Gastrocnemius medialis (tissue), 4 donors: ENCODE results near the gene KCTD18. TPM values are rescaled to one million over a fixed set of nuclear protein-coding genes. Genes with fewer than 3 reads are reported as not detected.

Source experiments
- ATAC-seq, 2 donors: fragments of 150-250 bp; one replicate each; pipeline ENCODE4 v1.9.1; 2016
- DNase-seq, 2 donors: peaks; one replicate each; pipeline ENCODE4 v3.0.0-alpha.2; 2019
- H3K27ac ChIP-seq, 4 donors: fragments of 200-600 bp; sonication (generic); 1 replicate in 1 of 4; 2 replicates in 3 of 4; pipeline ENCODE4 v1.5.1; 2016 to 2018; ENCODE audit warnings: mild to moderate bottlenecking in 2 of 4, moderate library complexity in 1 of 4
- H3K27me3 ChIP-seq, 3 donors: fragments of 200-600 bp; sonication (generic) in 2 of 3; 1 replicate in 1 of 3; 2 replicates in 2 of 3; pipeline versions ENCODE4 v1.5.1 to v1.6.0; 2016 to 2019; ENCODE audit warnings: mild to moderate bottlenecking in 1 of 3, moderate library complexity in 1 of 3
- H3K36me3 ChIP-seq, 2 donors: fragments of 200-600 bp; sonication (generic) in 1 of 2; one replicate each; pipeline ENCODE4 v1.5.1; 2017 to 2018
- H3K4me1 ChIP-seq, 2 donors: fragments of 200-600 bp; sonication (generic) in 1 of 2; one replicate each; pipeline ENCODE4 v1.5.1; 2016 to 2017; ENCODE audit warnings: mild to moderate bottlenecking in 2 of 2
- H3K4me3 ChIP-seq, 4 donors: fragments of 200-600 bp; sonication (generic) in 3 of 4; 1 replicate in 1 of 4; 2 replicates in 3 of 4; pipeline ENCODE4 v1.5.1; 2016 to 2019; ENCODE audit warnings: mild to moderate bottlenecking in 2 of 4
- H3K9me3 ChIP-seq, 3 donors: fragments of 200-600 bp; sonication (generic) in 2 of 3; 1 replicate in 1 of 3; 2 replicates in 2 of 3; pipeline ENCODE4 v1.5.1; 2016 to 2019
- CTCF ChIP-seq, 5 experiments: fragments of 450-650 bp in 3 of 5; fragments of 200-600 bp in 2 of 5; sonication (generic) in 2 of 5; IDR thresholded peaks in 4 of 5; conservative IDR thresholded peaks in 1 of 5; 1 replicate in 4 of 5; 2 replicates in 1 of 5; pipeline ENCODE4 v1.5.1; 2016 to 2019; ENCODE audit warnings: antibody characterized with exemption in 5 of 5, mild to moderate bottlenecking in 3 of 5, moderate library complexity in 3 of 5
- POLR2A ChIP-seq, 2 donors: fragments of 450-650 bp; IDR thresholded peaks; one replicate each; pipeline ENCODE4 v1.6.1; 2017; ENCODE audit warnings: antibody characterized with exemption in 2 of 2, mild to moderate bottlenecking in 2 of 2, moderate library complexity in 2 of 2
- in situ Hi-C, 4 donors: fragments of 200-750 bp; cut with MboI; loops; one replicate each; pipeline versions ENCODE4 v1.15.0 to v1.8.0; 2017; ENCODE audit warnings: low sequenced_read_pairs in 4 of 4
- intact Hi-C: fragments of 100-400 bp; cut with DNase I; formaldehyde crosslinking; loops from one replicate; pipeline ENCODE4 v1.15.1; 2023; ENCODE audit warnings: low total_unique reads
- total RNA-seq, 4 donors: library from RNA; depleted of rRNA; stranded (reverse); fragments of >200 nt; gene quantifications; one replicate each; pipeline versions ENCODE4 v1.1.0 to v1.2.3, GENCODE V29; 2016

The KCTD18 gene
- total RNA-seq, 4 donors from 2014 or later = 16.6 to 20.1 (median 19.6) TPM

- Histone ChIP-seq H3K27ac (no peak overlapping the region), H3K36me3 (no peaks in the 10 kb centered on the region), H3K9me3 (no peaks in the 10 kb centered on the region), H3K4me3 (no peak overlapping the region), H3K4me1 (no peaks in the 10 kb centered on the region), H3K27me3 (no peaks in the 10 kb centered on the region)
- DNase-seq (no peak), ATAC-seq (no peak)
- TF ChIP-seq CTCF (IDR thresholded peaks at IDR 0.05 in 4 of 5, conservative IDR thresholded peaks at IDR 0.05 in 1 of 5) (no peak), POLR2A (IDR thresholded peaks at IDR 0.05) (no peak)
- in situ Hi-C loops (no loop called here), intact Hi-C loops (no loop called here)
Measured at GRCh38 chr2:200533754-200534153, 23.9 kb upstream of the KCTD18 start.

- peaks cover 11 to 14% of the 10 kb centered on the region in 2 donors for H3K4me1 ChIP-seq
- DNase-seq = no peak
- intact Hi-C loops (no loop called here), in situ Hi-C loops (no loop called here)
- no peaks in the 10 kb centered on the region for H3K27me3 ChIP-seq
- no peak overlapping the region for H3K27ac ChIP-seq
- ATAC-seq = no peak
- H3K9me3 ChIP-seq = no peaks in the 10 kb centered on the region
- H3K36me3 ChIP-seq = no peaks in the 10 kb centered on the region
- no peak overlapping the region for H3K4me3 ChIP-seq
- TF ChIP-seq POLR2A (IDR thresholded peaks at IDR 0.05) (no peak), CTCF (IDR thresholded peaks at IDR 0.05 in 4 of 5, conservative IDR thresholded peaks at IDR 0.05 in 1 of 5) (no peak)
Measured at GRCh38 chr2:200528228-200528627, 18.4 kb upstream of the KCTD18 start.

GRCh38 chr2:200525882-200526651, 16.2 kb upstream of the KCTD18 start, which contains the start of gene SGO2:
Gene SGO2 (plus strand): TSS chr2:200526207. CDS start chr2:200532976, 6,769 bp downstream.
- intact Hi-C loops = loop anchor here (2.0 kb wide), 1 partner anchor 15 kb away; the partner anchor contains the start of gene KCTD18
- ATAC-seq = peak; percentile 99 to 100
- Histone ChIP-seq H3K4me3 (peak within 1 kb of the TSS; percentile 72 to 92 (median 79)), H3K27ac (peak within 1 kb of the TSS; percentile 51 to 62 (median 58)), H3K27me3 (no peaks in the 10 kb centered on the region), H3K36me3 (no peaks in the 10 kb centered on the region), H3K9me3 (no peaks in the 10 kb centered on the region), H3K4me1 (peaks cover 11 to 14% of the 10 kb centered on the region in 2 donors)
- DNase-seq = peak; percentile 89 to 91
- in situ Hi-C loops = no loop called here
- TF ChIP-seq CTCF (IDR thresholded peaks at IDR 0.05 in 4 of 5, conservative IDR thresholded peaks at IDR 0.05 in 1 of 5) = no peak
- TF ChIP-seq POLR2A (IDR thresholded peaks at IDR 0.05) = peak; percentile 37 to 43

- ATAC-seq (no peak), DNase-seq (no peak)
- in situ Hi-C loops = no loop called here
- no peaks in the 10 kb centered on the region for H3K27me3 ChIP-seq
- H3K4me3 ChIP-seq = peak overlapping the region; percentile 72 to 92 (median 79)
- H3K27ac ChIP-seq = peak overlapping the region; percentile 51 to 62 (median 58)
- no peaks in the 10 kb centered on the region for H3K36me3 ChIP-seq
- no peaks in the 10 kb centered on the region for H3K9me3 ChIP-seq
- H3K4me1 ChIP-seq = peaks cover 11 to 14% of the 10 kb centered on the region in 2 donors
- intact Hi-C loops = no loop called here
- TF ChIP-seq POLR2A (IDR thresholded peaks at IDR 0.05) (no peak), CTCF (IDR thresholded peaks at IDR 0.05 in 4 of 5, conservative IDR thresholded peaks at IDR 0.05 in 1 of 5) (no peak)
Measured at GRCh38 chr2:200525551-200525881, 15.6 kb upstream of the KCTD18 start.
